NCI-H128 (cell line): ENCODE data around the gene FADS6.

Experiments used
- DNase-seq: peaks from one replicate; lab custom pipeline; 2025; ENCODE audit not compliant: unreplicated experiment; lab: John Stamatoyannopoulos, UW

The FADS6 gene

GRCh38 chr17:74833501-74834377, 59.7 kb downstream of the FADS6 start:
- DNase-seq = no peak

- DNase-seq = no peak
These were observed 61.0 kb downstream of the FADS6 start for GRCh38 chr17:74832421-74832820.

- DNase-seq = no peak
These were observed 61.8 kb downstream of the FADS6 start for GRCh38 chr17:74831444-74832146.

- DNase-seq = no peak
These were observed 62.6 kb downstream of the FADS6 start for GRCh38 chr17:74830861-74831260.

- DNase-seq = no peak
These were observed 65.6 kb downstream of the FADS6 start for GRCh38 chr17:74827800-74828199.
